Keratinocyte (primary cell): Measurements from ENCODE around the gene NLGN1.

Source experiments
- CTCF ChIP-seq, 3 experiments: IDR thresholded peaks in 1 of 3; conservative IDR thresholded peaks in 1 of 3; optimal IDR thresholded peaks in 1 of 3; 2 replicates in 2 of 3; 3 replicates in 1 of 3; pipeline versions ENCODE3 to v1.5.1; 2011; ENCODE audit warnings: low read length in 3 of 3, mild to moderate bottlenecking in 3 of 3, moderate library complexity in 2 of 3, control low read depth in 1 of 3, inconsistent platforms in 1 of 3; ENCODE audit not compliant: insufficient read depth in 2 of 3; ENCODE audit errors: extremely low read depth in 1 of 3
- EZH2 ChIP-seq: IDR thresholded peaks from one replicate; pipeline ENCODE4 v1.6.1; 2012; ENCODE audit warnings: inconsistent platforms, mild to moderate bottlenecking, low read length, moderate library complexity

GRCh38 chr3:173875790-173876189, 478.2 kb downstream of the NLGN1 start:
- no peak for TF ChIP-seq EZH2
- no peak for TF ChIP-seq CTCF (optimal IDR thresholded peaks at IDR 0.05 in 1 of 3, IDR thresholded peaks at IDR 0.05 in 1 of 3, conservative IDR thresholded peaks at IDR 0.05 in 1 of 3; ENCODE audit: extremely low read depth in 1 of 3, insufficient read depth in 2 of 3, low read length in 3 of 3)
